Osteocyte (in vitro differentiated cells): ENCODE measurements around the gene KANK3. TPM values are rescaled to one million over a fixed set of nuclear protein-coding genes. Genes with fewer than 3 reads are reported as not detected.
"Not testable (repeated sequence)": the region's sequence is repeated elsewhere in the genome, so short reads cannot be mapped to it uniquely, and the experiment has no call there.

Source experiments
- DNase-seq: peaks from one replicate; pipeline ENCODE4 v3.0.0; 2021; ENCODE audit warnings: mixed read lengths; ENCODE audit not compliant: unreplicated experiment; ENCODE audit errors: extremely low spot score
- H3K27ac Mint-ChIP-seq: one replicate; pipeline ENCODE4 v1.8.0; 2021; ENCODE audit warnings: mild to moderate bottlenecking, mixed read lengths; ENCODE audit not compliant: unreplicated experiment
- H3K27me3 Mint-ChIP-seq: one replicate; pipeline ENCODE4 v1.8.0; 2021; ENCODE audit warnings: mixed read lengths; ENCODE audit not compliant: unreplicated experiment
- H3K36me3 Mint-ChIP-seq: one replicate; pipeline ENCODE4 v1.8.0; 2021; ENCODE audit warnings: mixed read lengths; ENCODE audit not compliant: unreplicated experiment
- H3K4me1 Mint-ChIP-seq: one replicate; pipeline ENCODE4 v1.8.0; 2021; ENCODE audit warnings: mixed read lengths; ENCODE audit not compliant: unreplicated experiment
- H3K4me3 Mint-ChIP-seq: one replicate; pipeline ENCODE4 v1.8.0; 2021; ENCODE audit warnings: mild to moderate bottlenecking, moderate library complexity, mixed read lengths; ENCODE audit not compliant: unreplicated experiment
- H3K9me3 Mint-ChIP-seq: one replicate; pipeline ENCODE4 v1.8.0; 2021; ENCODE audit warnings: mixed read lengths; ENCODE audit not compliant: unreplicated experiment
- microRNA-seq: library from miRNA; unstranded; fragments of <30 nt; microRNA quantifications from one replicate; pipeline ENCODE4 v1.1.0, GENCODE V29; 2020; ENCODE audit not compliant: unreplicated experiment
- total RNA-seq: library from RNA; stranded (reverse); gene quantifications from 2 replicates; pipeline ENCODE4 v1.2.1, GENCODE V29; 2021
- TF ChIP-seq, protein P1 (sequence below): fragments of 200-600 bp; sonication (generic); IDR thresholded peaks from 2 replicates; pipeline ENCODE4 v1.5.0; 2021; ENCODE audit warnings: antibody characterized with exemption, mild to moderate bottlenecking, moderate library complexity

KANK3 gene
- total RNA-seq, 1 donor from 2014 or later, result 0.30 TPM

- TF ChIP-seq, protein P1, sequence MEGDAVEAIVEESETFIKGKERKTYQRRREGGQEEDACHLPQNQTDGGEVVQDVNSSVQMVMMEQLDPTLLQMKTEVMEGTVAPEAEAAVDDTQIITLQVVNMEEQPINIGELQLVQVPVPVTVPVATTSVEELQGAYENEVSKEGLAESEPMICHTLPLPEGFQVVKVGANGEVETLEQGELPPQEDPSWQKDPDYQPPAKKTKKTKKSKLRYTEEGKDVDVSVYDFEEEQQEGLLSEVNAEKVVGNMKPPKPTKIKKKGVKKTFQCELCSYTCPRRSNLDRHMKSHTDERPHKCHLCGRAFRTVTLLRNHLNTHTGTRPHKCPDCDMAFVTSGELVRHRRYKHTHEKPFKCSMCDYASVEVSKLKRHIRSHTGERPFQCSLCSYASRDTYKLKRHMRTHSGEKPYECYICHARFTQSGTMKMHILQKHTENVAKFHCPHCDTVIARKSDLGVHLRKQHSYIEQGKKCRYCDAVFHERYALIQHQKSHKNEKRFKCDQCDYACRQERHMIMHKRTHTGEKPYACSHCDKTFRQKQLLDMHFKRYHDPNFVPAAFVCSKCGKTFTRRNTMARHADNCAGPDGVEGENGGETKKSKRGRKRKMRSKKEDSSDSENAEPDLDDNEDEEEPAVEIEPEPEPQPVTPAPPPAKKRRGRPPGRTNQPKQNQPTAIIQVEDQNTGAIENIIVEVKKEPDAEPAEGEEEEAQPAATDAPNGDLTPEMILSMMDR, result no peak
- Mint-ChIP-seq H3K4me1 (peaks cover 26% of the 10 kb centered on the region), H3K36me3 (peaks cover 2% of the 10 kb centered on the region), H3K27ac (no peak overlapping the region), H3K9me3 (no peaks in the 10 kb centered on the region), H3K4me3 (no peak overlapping the region), H3K27me3 (no peaks in the 10 kb centered on the region)
- DNase-seq, result peak; percentile 84
Measured at GRCh38 chr19:8304841-8305621, 38.0 kb downstream of the KANK3 start.

DNA sequence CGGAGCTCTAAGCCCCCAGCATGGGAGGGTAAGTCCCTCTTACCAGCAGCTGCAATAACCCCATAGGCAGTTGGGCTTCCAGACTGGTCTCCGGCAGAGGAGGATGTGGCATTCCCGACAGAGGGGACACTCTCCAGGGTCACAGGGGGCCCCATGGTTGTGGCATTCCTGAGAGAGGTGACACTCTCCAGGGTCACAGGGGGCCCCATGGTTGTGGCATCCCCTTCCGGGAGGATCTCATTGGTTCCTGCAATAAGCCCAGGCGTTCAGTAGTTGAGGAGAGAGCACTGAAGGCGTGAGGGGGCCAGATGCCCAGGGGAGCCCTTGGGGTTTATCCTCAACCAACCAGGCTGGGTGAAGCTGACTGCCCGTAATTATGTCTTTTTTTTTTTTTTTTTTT, 40.3 kb downstream of the KANK3 start:
- Mint-ChIP-seq H3K9me3 (no peaks in the 10 kb centered on the region), H3K4me3 (no peak overlapping the region), H3K4me1 (peaks cover 11% of the 10 kb centered on the region), H3K27ac (no peak overlapping the region), H3K36me3 (no peaks in the 10 kb centered on the region), H3K27me3 (no peaks in the 10 kb centered on the region)
- TF ChIP-seq, protein P1, result no peak
- DNase-seq, result peak; percentile 74

- peaks cover 7% of the 10 kb centered on the region for H3K4me1 Mint-ChIP-seq
- no peak overlapping the region for H3K4me3 Mint-ChIP-seq
- TF ChIP-seq, protein P1, result no peak
- H3K27ac Mint-ChIP-seq, result no peak overlapping the region
- peak; percentile 76 for DNase-seq
- H3K9me3 Mint-ChIP-seq, result no peaks in the 10 kb centered on the region
- no peaks in the 10 kb centered on the region for H3K27me3 Mint-ChIP-seq
- H3K36me3 Mint-ChIP-seq, result no peaks in the 10 kb centered on the region
Measured at GRCh38 chr19:8302357-8302691, 40.7 kb downstream of the KANK3 start.

- H3K36me3 Mint-ChIP-seq, H3K27ac Mint-ChIP-seq, DNase-seq, H3K4me3 Mint-ChIP-seq, H3K4me1 Mint-ChIP-seq, H3K9me3 Mint-ChIP-seq, H3K27me3 Mint-ChIP-seq: not testable (repeated sequence)
Measured at GRCh38 chr19:8291337-8291736, 51.7 kb downstream of the KANK3 start.

- not testable (repeated sequence) for H3K36me3 Mint-ChIP-seq, H3K27ac Mint-ChIP-seq, DNase-seq, H3K9me3 Mint-ChIP-seq, H3K4me3 Mint-ChIP-seq, H3K4me1 Mint-ChIP-seq, H3K27me3 Mint-ChIP-seq
Measured at GRCh38 chr19:8276508-8276907, 66.6 kb downstream of the KANK3 start.

Small RNA genes within 50 kb of the gene (microRNA-seq; reads per million reads assigned to microRNA genes)
- 2.7 reads per million for gene MIR4999

Other genes starting within 250 kb of the KANK3 start
- 0.19 and 0.42 TPM in 2 replicates for gene FBN3, start 193.7 kb downstream of the KANK3 start, total RNA-seq
- gene CERS4, start 133.9 kb downstream of the KANK3 start, total RNA-seq, result 16.4 and 16.7 TPM in 2 replicates
- gene CD320, start 34.9 kb downstream of the KANK3 start, total RNA-seq, result 41.9 and 44.5 TPM in 2 replicates
- 29.8 and 35.4 TPM in 2 replicates for gene NDUFA7, start 21.9 kb downstream of the KANK3 start, total RNA-seq
- gene RPS28, start 21.8 kb downstream of the KANK3 start, total RNA-seq, result 1,524 and 1,597 TPM in 2 replicates
- gene ANGPTL4, start 20.9 kb upstream of the KANK3 start, total RNA-seq, result 6.5 and 8.6 TPM in 2 replicates
- 126 and 130 TPM in 2 replicates for gene RAB11B, start 47.1 kb upstream of the KANK3 start, total RNA-seq
- gene MARCHF2, start 70.0 kb upstream of the KANK3 start, total RNA-seq, result 45.0 and 50.6 TPM in 2 replicates
- 154 and 156 TPM in 2 replicates for gene HNRNPM, start 101.7 kb upstream of the KANK3 start, total RNA-seq
- 0.24 and 0.42 TPM in 2 replicates for gene PRAM1, start 159.4 kb upstream of the KANK3 start, total RNA-seq
- 23.9 and 29.9 TPM in 2 replicates for gene ZNF414, start 170.9 kb upstream of the KANK3 start, total RNA-seq
- gene MYO1F, start 234.2 kb upstream of the KANK3 start, total RNA-seq, result 0.31 and 0.43 TPM in 2 replicates